Neural cell (in vitro differentiated cells): ENCODE data around the gene ELOB.

Experiments used
- EP300 ChIP-seq: fragments of 450-650 bp; conservative IDR thresholded peaks from 2 replicates; pipeline ENCODE4 v1.6.1; 2014; ENCODE audit warnings: antibody characterized with exemption, mild to moderate bottlenecking, moderate library complexity; ENCODE audit not compliant: poor library complexity, severe bottlenecking
- EZH2 ChIP-seq: fragments of 200-600, 300-800 bp; shearing (Covaris generic), sonication (generic); IDR thresholded peaks from 2 replicates; pipeline ENCODE4 v1.6.1; 2014; ENCODE audit warnings: antibody characterized with exemption, low read length, borderline replicate concordance, mild to moderate bottlenecking; ENCODE audit not compliant: insufficient read depth, poor library complexity, severe bottlenecking
- MXI1 ChIP-seq: fragments of 450-650 bp; conservative IDR thresholded peaks from 2 replicates; pipeline ENCODE4 v1.6.1; 2014; ENCODE audit warnings: antibody characterized with exemption, mild to moderate bottlenecking; ENCODE audit not compliant: poor library complexity, severe bottlenecking
- POLR2AphosphoS5 ChIP-seq: IDR thresholded peaks from 2 replicates; pipeline ENCODE4 v1.6.1; 2012
- RAD21 ChIP-seq: fragments of 450-650 bp; conservative IDR thresholded peaks from 2 replicates; pipeline ENCODE4 v1.6.1; 2014; ENCODE audit warnings: antibody characterized with exemption, mild to moderate bottlenecking, moderate library complexity
- SMC3 ChIP-seq: fragments of 450-650 bp; conservative IDR thresholded peaks from 2 replicates; pipeline ENCODE4 v1.6.1; 2014; ENCODE audit warnings: antibody characterized with exemption, mild to moderate bottlenecking, moderate library complexity; ENCODE audit not compliant: poor library complexity
- TAF1 ChIP-seq: IDR thresholded peaks from 2 replicates; pipeline ENCODE4 v1.6.1; 2012; ENCODE audit warnings: low read depth
- TF ChIP-seq, protein P1 (sequence below): fragments of 450-650 bp; IDR thresholded peaks from 2 replicates; pipeline ENCODE4 v1.5.1; 2014; ENCODE audit warnings: antibody characterized with exemption, mild to moderate bottlenecking, moderate library complexity; ENCODE audit not compliant: poor library complexity, severe bottlenecking
- TF ChIP-seq, protein P2 (sequence below): IDR thresholded peaks from 2 replicates; pipeline ENCODE4 v1.6.1; 2012; ENCODE audit warnings: borderline replicate concordance

DNA sequence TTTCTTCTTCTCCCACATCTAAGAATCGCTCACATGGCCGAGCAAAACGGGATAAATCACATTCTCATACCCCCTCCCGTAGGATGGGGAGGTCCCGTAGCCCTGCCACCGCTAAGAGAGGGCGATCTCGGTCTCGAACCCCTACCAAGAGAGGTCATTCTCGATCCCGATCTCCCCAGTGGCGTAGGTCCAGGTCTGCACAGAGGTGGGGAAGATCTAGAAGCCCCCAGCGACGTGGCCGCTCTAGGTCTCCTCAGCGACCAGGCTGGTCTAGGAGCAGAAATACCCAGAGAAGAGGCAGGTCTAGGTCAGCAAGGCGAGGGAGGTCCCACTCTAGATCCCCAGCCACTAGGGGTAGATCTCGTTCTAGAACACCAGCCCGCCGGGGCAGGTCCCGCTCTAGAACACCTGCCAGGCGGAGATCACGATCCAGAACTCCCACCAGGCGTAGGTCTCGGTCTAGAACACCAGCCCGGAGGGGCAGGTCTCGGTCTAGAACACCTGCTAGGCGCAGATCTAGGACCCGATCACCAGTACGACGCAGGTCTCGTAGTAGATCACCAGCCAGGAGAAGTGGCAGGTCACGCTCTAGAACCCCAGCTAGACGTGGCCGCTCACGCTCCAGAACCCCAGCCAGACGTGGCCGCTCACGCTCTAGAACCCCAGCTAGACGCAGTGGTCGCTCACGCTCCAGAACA is 15.0 kb downstream of the ELOB start:
- TF ChIP-seq, protein P1, sequence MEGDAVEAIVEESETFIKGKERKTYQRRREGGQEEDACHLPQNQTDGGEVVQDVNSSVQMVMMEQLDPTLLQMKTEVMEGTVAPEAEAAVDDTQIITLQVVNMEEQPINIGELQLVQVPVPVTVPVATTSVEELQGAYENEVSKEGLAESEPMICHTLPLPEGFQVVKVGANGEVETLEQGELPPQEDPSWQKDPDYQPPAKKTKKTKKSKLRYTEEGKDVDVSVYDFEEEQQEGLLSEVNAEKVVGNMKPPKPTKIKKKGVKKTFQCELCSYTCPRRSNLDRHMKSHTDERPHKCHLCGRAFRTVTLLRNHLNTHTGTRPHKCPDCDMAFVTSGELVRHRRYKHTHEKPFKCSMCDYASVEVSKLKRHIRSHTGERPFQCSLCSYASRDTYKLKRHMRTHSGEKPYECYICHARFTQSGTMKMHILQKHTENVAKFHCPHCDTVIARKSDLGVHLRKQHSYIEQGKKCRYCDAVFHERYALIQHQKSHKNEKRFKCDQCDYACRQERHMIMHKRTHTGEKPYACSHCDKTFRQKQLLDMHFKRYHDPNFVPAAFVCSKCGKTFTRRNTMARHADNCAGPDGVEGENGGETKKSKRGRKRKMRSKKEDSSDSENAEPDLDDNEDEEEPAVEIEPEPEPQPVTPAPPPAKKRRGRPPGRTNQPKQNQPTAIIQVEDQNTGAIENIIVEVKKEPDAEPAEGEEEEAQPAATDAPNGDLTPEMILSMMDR = no peak
- no peak for TF ChIP-seq RAD21
- no peak for TF ChIP-seq EZH2
- no peak for TF ChIP-seq EP300
- TF ChIP-seq POLR2AphosphoS5 = peak; percentile 3
- TF ChIP-seq MXI1 = no peak
- TF ChIP-seq TAF1 = no peak
- TF ChIP-seq, protein P2, sequence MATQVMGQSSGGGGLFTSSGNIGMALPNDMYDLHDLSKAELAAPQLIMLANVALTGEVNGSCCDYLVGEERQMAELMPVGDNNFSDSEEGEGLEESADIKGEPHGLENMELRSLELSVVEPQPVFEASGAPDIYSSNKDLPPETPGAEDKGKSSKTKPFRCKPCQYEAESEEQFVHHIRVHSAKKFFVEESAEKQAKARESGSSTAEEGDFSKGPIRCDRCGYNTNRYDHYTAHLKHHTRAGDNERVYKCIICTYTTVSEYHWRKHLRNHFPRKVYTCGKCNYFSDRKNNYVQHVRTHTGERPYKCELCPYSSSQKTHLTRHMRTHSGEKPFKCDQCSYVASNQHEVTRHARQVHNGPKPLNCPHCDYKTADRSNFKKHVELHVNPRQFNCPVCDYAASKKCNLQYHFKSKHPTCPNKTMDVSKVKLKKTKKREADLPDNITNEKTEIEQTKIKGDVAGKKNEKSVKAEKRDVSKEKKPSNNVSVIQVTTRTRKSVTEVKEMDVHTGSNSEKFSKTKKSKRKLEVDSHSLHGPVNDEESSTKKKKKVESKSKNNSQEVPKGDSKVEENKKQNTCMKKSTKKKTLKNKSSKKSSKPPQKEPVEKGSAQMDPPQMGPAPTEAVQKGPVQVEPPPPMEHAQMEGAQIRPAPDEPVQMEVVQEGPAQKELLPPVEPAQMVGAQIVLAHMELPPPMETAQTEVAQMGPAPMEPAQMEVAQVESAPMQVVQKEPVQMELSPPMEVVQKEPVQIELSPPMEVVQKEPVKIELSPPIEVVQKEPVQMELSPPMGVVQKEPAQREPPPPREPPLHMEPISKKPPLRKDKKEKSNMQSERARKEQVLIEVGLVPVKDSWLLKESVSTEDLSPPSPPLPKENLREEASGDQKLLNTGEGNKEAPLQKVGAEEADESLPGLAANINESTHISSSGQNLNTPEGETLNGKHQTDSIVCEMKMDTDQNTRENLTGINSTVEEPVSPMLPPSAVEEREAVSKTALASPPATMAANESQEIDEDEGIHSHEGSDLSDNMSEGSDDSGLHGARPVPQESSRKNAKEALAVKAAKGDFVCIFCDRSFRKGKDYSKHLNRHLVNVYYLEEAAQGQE = no peak
- TF ChIP-seq SMC3 = no peak
